Measurements from ENCODE around the gene COBL.
A peak's percentile ranks its signal among the peaks of the same experiment; 100 is the strongest.

Gene COBL

DNA sequence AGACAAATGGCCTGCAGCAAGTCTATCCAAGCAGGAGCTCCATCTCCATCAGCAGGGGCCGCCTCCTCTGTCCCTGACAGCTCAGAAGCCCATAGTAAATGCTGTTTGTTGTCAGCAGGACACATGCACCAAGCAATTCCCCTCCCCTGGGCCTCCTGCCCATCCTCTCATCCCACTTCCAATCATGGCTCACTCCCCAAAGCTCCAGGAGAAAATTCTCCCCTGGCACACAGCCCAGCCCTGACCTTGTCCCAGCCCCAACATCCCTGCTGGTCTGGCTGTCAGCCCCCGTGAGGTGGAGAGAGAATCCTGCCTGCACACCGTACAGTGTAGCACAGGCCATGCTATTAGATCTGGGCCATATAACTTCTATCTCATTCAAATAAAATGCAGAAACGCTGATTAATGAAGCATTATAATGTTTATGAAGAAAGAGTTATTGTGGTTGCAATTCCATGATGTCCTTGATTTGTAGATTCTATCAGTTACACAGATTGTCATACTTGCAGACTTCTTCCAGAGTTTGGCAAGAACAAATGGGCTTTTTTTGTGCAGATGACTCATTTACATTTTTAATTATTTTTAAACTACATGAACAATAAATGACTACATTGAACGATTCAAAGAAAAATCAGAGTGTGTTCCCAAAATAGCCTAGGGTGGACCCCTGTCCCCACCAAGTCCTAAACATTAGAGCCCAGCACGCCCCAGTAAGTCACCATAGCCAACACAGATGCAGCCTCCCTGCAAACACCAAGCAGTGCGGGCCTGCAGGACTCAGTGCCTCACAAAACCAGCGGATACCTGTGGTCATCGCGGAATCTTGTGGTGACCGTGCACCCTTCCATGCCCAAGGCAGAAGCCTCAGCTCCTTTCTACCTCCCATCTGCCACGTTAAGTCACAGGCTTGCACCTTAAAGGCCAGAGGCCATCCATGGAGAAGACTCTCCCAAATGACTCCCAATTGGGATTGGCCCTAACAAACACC is 70.1 kb downstream of the COBL start:
- no peaks in the 10 kb centered on the region for H3K36me3 ChIP-seq
- intact Hi-C loops (cut with DNase I; ENCODE audit: low total_unique reads): no loop called here
- no peak overlapping the region for H3K4me3 ChIP-seq
- TF ChIP-seq, protein P1, sequence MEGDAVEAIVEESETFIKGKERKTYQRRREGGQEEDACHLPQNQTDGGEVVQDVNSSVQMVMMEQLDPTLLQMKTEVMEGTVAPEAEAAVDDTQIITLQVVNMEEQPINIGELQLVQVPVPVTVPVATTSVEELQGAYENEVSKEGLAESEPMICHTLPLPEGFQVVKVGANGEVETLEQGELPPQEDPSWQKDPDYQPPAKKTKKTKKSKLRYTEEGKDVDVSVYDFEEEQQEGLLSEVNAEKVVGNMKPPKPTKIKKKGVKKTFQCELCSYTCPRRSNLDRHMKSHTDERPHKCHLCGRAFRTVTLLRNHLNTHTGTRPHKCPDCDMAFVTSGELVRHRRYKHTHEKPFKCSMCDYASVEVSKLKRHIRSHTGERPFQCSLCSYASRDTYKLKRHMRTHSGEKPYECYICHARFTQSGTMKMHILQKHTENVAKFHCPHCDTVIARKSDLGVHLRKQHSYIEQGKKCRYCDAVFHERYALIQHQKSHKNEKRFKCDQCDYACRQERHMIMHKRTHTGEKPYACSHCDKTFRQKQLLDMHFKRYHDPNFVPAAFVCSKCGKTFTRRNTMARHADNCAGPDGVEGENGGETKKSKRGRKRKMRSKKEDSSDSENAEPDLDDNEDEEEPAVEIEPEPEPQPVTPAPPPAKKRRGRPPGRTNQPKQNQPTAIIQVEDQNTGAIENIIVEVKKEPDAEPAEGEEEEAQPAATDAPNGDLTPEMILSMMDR (IDR thresholded peaks at IDR 0.05): no peak
- H3K27ac ChIP-seq: no peak overlapping the region
- H3K4me1 ChIP-seq: no peaks in the 10 kb centered on the region
- no peaks in the 10 kb centered on the region for H3K27me3 ChIP-seq
- H3K9me3 ChIP-seq: no peaks in the 10 kb centered on the region
- DNase-seq: peak in 1 of 2 donors; percentile 42

DNA sequence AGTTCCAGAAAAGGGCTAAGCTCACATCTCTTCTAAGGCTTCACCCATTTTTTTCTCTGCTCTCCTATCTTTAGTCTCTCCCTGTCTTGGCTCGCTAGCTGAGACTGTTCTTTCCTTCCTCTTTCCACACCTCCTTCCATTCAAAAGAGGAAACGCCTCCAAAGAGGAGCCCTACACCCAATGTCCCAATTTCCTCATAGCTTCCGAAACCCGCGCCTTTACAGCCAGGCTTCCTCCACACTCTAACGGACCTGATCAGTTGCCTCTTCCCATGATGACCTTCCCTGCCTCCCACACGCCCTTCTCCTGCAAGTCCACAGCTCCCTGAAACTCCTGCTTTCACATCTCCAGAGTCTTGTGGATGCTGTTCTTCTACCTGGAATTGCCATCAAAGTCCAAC is 71.7 kb downstream of the COBL start:
- intact Hi-C loops (cut with DNase I; ENCODE audit: low total_unique reads): no loop called here
- H3K4me1 ChIP-seq: no peaks in the 10 kb centered on the region
- H3K27me3 ChIP-seq: no peaks in the 10 kb centered on the region
- no peak for DNase-seq
- no peaks in the 10 kb centered on the region for H3K9me3 ChIP-seq
- H3K36me3 ChIP-seq: no peaks in the 10 kb centered on the region
- TF ChIP-seq, protein P1 (IDR thresholded peaks at IDR 0.05): no peak
- no peak overlapping the region for H3K4me3 ChIP-seq
- H3K27ac ChIP-seq: no peak overlapping the region

DNA sequence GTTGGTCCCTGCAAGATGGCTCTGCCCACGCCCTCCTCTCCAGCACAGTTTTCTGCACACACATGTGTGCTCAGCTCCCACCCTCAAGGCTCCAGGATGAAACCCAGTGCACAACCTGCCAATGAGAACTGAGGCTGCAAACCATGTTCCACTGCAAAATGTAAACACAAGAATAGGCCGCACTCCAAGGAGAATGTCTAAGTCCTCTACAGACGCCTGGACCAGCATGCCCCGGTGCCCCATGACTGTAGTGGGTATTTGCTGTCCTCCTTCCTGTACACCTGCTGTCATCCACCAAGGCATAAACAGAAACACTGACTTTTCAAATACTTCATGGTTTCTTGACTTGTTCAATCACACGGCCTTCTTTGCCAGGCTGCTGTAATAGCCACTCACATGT is 72.6 kb downstream of the COBL start:
- Histone ChIP-seq H3K4me1 (no peaks in the 10 kb centered on the region), H3K27me3 (no peaks in the 10 kb centered on the region), H3K27ac (no peak overlapping the region), H3K36me3 (no peaks in the 10 kb centered on the region), H3K9me3 (no peaks in the 10 kb centered on the region), H3K4me3 (no peak overlapping the region)
- no peak for DNase-seq
- intact Hi-C loops (cut with DNase I; ENCODE audit: low total_unique reads): no loop called here
- TF ChIP-seq, protein P1 (IDR thresholded peaks at IDR 0.05): no peak

DNA sequence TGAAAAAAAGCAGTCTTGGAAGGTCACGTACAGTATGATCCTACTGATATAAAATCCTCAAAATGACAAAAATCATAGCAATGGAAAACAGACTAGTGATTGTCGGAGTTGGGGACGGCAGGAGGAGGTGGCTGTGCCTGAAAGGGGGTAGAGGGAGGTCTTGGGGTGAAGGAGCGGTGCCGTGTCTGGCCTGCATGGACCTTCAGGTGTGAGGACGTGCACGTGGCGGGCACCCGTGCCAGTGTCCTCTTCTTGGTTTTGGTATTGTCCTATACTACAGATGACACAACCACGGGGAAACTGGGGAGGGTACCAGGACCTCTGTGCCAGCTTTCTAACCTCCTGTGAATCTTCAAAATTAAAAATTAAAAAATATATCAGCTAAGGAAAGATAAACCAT is 73.0 kb downstream of the COBL start:
- Histone ChIP-seq H3K9me3 (no peaks in the 10 kb centered on the region), H3K4me1 (no peaks in the 10 kb centered on the region), H3K27ac (no peak overlapping the region), H3K36me3 (no peaks in the 10 kb centered on the region), H3K27me3 (no peaks in the 10 kb centered on the region), H3K4me3 (no peak overlapping the region)
- intact Hi-C loops (cut with DNase I; ENCODE audit: low total_unique reads): no loop called here
- no peak for DNase-seq
- TF ChIP-seq, protein P1 (IDR thresholded peaks at IDR 0.05): no peak

DNA sequence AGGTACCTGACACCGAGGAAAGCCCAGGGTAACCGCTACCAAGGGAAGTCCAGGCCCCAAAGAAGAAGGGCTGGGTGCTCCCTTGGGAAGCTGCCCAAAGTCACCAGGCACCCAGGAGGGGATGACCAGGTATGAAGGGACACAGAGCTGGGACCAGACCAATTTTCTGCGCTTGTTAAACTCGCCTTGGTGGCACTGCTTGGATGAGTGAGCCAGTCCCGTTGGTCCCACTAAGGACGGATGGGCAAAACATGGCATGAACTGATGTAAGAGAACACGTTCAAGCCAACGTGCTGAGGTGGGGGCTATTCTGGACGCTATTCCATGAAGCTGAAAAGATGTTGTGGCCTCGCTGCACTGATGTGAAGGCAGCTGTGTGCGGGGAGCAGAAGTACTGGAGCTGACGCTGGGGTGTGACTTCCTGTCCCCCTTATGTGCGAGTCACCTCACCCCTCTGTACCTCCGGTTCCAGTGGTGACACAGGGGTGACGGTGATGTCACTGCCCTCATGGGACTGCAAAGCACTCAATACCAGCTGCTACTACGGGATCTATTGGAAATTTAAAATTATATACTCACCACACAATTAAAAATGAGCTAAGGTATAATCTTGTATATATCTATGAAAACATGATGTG is 73.6 kb downstream of the COBL start:
- H3K27me3 ChIP-seq: no peaks in the 10 kb centered on the region
- H3K36me3 ChIP-seq: no peaks in the 10 kb centered on the region
- no peak for DNase-seq
- no peaks in the 10 kb centered on the region for H3K4me1 ChIP-seq
- no peaks in the 10 kb centered on the region for H3K9me3 ChIP-seq
- TF ChIP-seq, protein P1 (IDR thresholded peaks at IDR 0.05): no peak
- no peak overlapping the region for H3K4me3 ChIP-seq
- H3K27ac ChIP-seq: no peak overlapping the region
- intact Hi-C loops (cut with DNase I; ENCODE audit: low total_unique reads): no loop called here
